Measurements from ENCODE around the gene BLOC1S2.

Gene BLOC1S2

GRCh38 chr10:100286051-100287033 is at the start of gene BLOC1S2:
Gene BLOC1S2 (minus strand): TSS chr10:100286680. CDS start chr10:100286659, 21 bp downstream.
- peaks cover 5% of the 10 kb centered on the region in 2 donors for H3K36me3 ChIP-seq (ENCODE audit: control insufficient read depth in 1 of 2, insufficient read depth in 2 of 2, low read length in 2 of 2)
- H3K27me3 ChIP-seq (ENCODE audit: control insufficient read depth in 1 of 2, insufficient read depth in 2 of 2, low read length in 2 of 2): no peaks in the 10 kb centered on the region
- peak within 1 kb of the TSS; percentile 98 to 99 for H3K4me3 ChIP-seq (ENCODE audit: low read depth in 1 of 2, low read length in 2 of 2)
- H3K27ac ChIP-seq (ENCODE audit: low read depth, low read length): peak within 1 kb of the TSS; percentile 81
- H3K9ac ChIP-seq (ENCODE audit: low read depth in 1 of 2, low read length in 2 of 2): peak within 1 kb of the TSS; percentile 84 to 87
- H3K9me3 ChIP-seq (ENCODE audit: control insufficient read depth in 1 of 2, low read length in 2 of 2): no peaks in the 10 kb centered on the region
- H3K4me1 ChIP-seq (ENCODE audit: control insufficient read depth in 1 of 2, insufficient read depth in 2 of 2, low read length in 2 of 2): peaks cover 15 to 20% of the 10 kb centered on the region in 2 donors

- no peaks in the 10 kb centered on the region for H3K36me3 ChIP-seq (ENCODE audit: control insufficient read depth in 1 of 2, insufficient read depth in 2 of 2, low read length in 2 of 2)
These were observed 48.3 kb upstream of the BLOC1S2 start for GRCh38 chr10:100334762-100335161.

GRCh38 chr10:100333661-100334440 is 47.4 kb upstream of the BLOC1S2 start:
- H3K27me3 ChIP-seq (ENCODE audit: control insufficient read depth in 1 of 2, insufficient read depth in 2 of 2, low read length in 2 of 2): peaks cover 0 to 5% of the 10 kb centered on the region in 2 donors

More at GRCh38 chr10:100334762-100335161, 48.3 kb upstream of the BLOC1S2 start:
- peaks cover 0 to 11% of the 10 kb centered on the region in 2 donors for H3K4me1 ChIP-seq (ENCODE audit: control insufficient read depth in 1 of 2, insufficient read depth in 2 of 2, low read length in 2 of 2)
- H3K27ac ChIP-seq (ENCODE audit: low read depth, low read length): no peak overlapping the region
- H3K9me3 ChIP-seq (ENCODE audit: control insufficient read depth in 1 of 2, low read length in 2 of 2): no peaks in the 10 kb centered on the region
- no peak overlapping the region for H3K4me3 ChIP-seq (ENCODE audit: low read depth in 1 of 2, low read length in 2 of 2)
- no peak overlapping the region for H3K9ac ChIP-seq (ENCODE audit: low read depth in 1 of 2, low read length in 2 of 2)
- no peaks in the 10 kb centered on the region for H3K27me3 ChIP-seq (ENCODE audit: control insufficient read depth in 1 of 2, insufficient read depth in 2 of 2, low read length in 2 of 2)

GRCh38 chr10:100333106-100333505 is 46.6 kb upstream of the BLOC1S2 start:
- Histone ChIP-seq H3K9ac (ENCODE audit: low read depth in 1 of 2, low read length in 2 of 2) (no peak overlapping the region), H3K9me3 (ENCODE audit: control insufficient read depth in 1 of 2, low read length in 2 of 2) (no peaks in the 10 kb centered on the region), H3K36me3 (ENCODE audit: control insufficient read depth in 1 of 2, insufficient read depth in 2 of 2, low read length in 2 of 2) (no peaks in the 10 kb centered on the region), H3K4me3 (ENCODE audit: low read depth in 1 of 2, low read length in 2 of 2) (no peak overlapping the region), H3K27me3 (ENCODE audit: control insufficient read depth in 1 of 2, insufficient read depth in 2 of 2, low read length in 2 of 2) (peaks cover 0 to 5% of the 10 kb centered on the region in 2 donors), H3K27ac (ENCODE audit: low read depth, low read length) (no peak overlapping the region), H3K4me1 (ENCODE audit: control insufficient read depth in 1 of 2, insufficient read depth in 2 of 2, low read length in 2 of 2) (no peaks in the 10 kb centered on the region)

More at GRCh38 chr10:100333661-100334440, 47.4 kb upstream of the BLOC1S2 start:
- Histone ChIP-seq H3K27ac (ENCODE audit: low read depth, low read length) (no peak overlapping the region), H3K9me3 (ENCODE audit: control insufficient read depth in 1 of 2, low read length in 2 of 2) (no peaks in the 10 kb centered on the region), H3K4me3 (ENCODE audit: low read depth in 1 of 2, low read length in 2 of 2) (no peak overlapping the region), H3K9ac (ENCODE audit: low read depth in 1 of 2, low read length in 2 of 2) (no peak overlapping the region), H3K4me1 (ENCODE audit: control insufficient read depth in 1 of 2, insufficient read depth in 2 of 2, low read length in 2 of 2) (peaks cover 0 to 4% of the 10 kb centered on the region in 2 donors), H3K36me3 (ENCODE audit: control insufficient read depth in 1 of 2, insufficient read depth in 2 of 2, low read length in 2 of 2) (no peaks in the 10 kb centered on the region)

- H3K36me3 ChIP-seq (ENCODE audit: control insufficient read depth in 1 of 2, insufficient read depth in 2 of 2, low read length in 2 of 2): no peaks in the 10 kb centered on the region
- H3K4me3 ChIP-seq (ENCODE audit: low read depth in 1 of 2, low read length in 2 of 2): no peak within 1 kb of the TSS
- H3K27me3 ChIP-seq (ENCODE audit: control insufficient read depth in 1 of 2, insufficient read depth in 2 of 2, low read length in 2 of 2): peaks cover 0 to 5% of the 10 kb centered on the region in 2 donors
- H3K9me3 ChIP-seq (ENCODE audit: control insufficient read depth in 1 of 2, low read length in 2 of 2): no peaks in the 10 kb centered on the region
- no peak within 1 kb of the TSS for H3K27ac ChIP-seq (ENCODE audit: low read depth, low read length)
- H3K9ac ChIP-seq (ENCODE audit: low read depth in 1 of 2, low read length in 2 of 2): no peak within 1 kb of the TSS
- H3K4me1 ChIP-seq (ENCODE audit: control insufficient read depth in 1 of 2, insufficient read depth in 2 of 2, low read length in 2 of 2): peaks cover 10 to 13% of the 10 kb centered on the region in 2 donors
These were observed 43.6 kb upstream of the BLOC1S2 start, which contains the start of gene PKD2L1 for GRCh38 chr10:100330079-100330478. Gene PKD2L1 (minus strand): TSS chr10:100330228. CDS start chr10:100330103, 125 bp downstream.

GRCh38 chr10:100328198-100328597 is 41.7 kb upstream of the BLOC1S2 start:
- no peak overlapping the region for H3K9ac ChIP-seq (ENCODE audit: low read depth in 1 of 2, low read length in 2 of 2)
- H3K4me1 ChIP-seq (ENCODE audit: control insufficient read depth in 1 of 2, insufficient read depth in 2 of 2, low read length in 2 of 2): peaks cover 10 to 13% of the 10 kb centered on the region in 2 donors
- no peaks in the 10 kb centered on the region for H3K9me3 ChIP-seq (ENCODE audit: control insufficient read depth in 1 of 2, low read length in 2 of 2)
- H3K27me3 ChIP-seq (ENCODE audit: control insufficient read depth in 1 of 2, insufficient read depth in 2 of 2, low read length in 2 of 2): peaks cover 0 to 5% of the 10 kb centered on the region in 2 donors
- no peak overlapping the region for H3K4me3 ChIP-seq (ENCODE audit: low read depth in 1 of 2, low read length in 2 of 2)
- no peaks in the 10 kb centered on the region for H3K36me3 ChIP-seq (ENCODE audit: control insufficient read depth in 1 of 2, insufficient read depth in 2 of 2, low read length in 2 of 2)
- H3K27ac ChIP-seq (ENCODE audit: low read depth, low read length): no peak overlapping the region

- H3K9ac ChIP-seq (ENCODE audit: low read depth in 1 of 2, low read length in 2 of 2): no peak overlapping the region
- H3K4me3 ChIP-seq (ENCODE audit: low read depth in 1 of 2, low read length in 2 of 2): no peak overlapping the region
- H3K27me3 ChIP-seq (ENCODE audit: control insufficient read depth in 1 of 2, insufficient read depth in 2 of 2, low read length in 2 of 2): peaks cover 0 to 5% of the 10 kb centered on the region in 2 donors
- H3K9me3 ChIP-seq (ENCODE audit: control insufficient read depth in 1 of 2, low read length in 2 of 2): no peaks in the 10 kb centered on the region
- H3K4me1 ChIP-seq (ENCODE audit: control insufficient read depth in 1 of 2, insufficient read depth in 2 of 2, low read length in 2 of 2): peaks cover 10 to 13% of the 10 kb centered on the region in 2 donors
- H3K27ac ChIP-seq (ENCODE audit: low read depth, low read length): no peak overlapping the region
- H3K36me3 ChIP-seq (ENCODE audit: control insufficient read depth in 1 of 2, insufficient read depth in 2 of 2, low read length in 2 of 2): no peaks in the 10 kb centered on the region
These were observed 41.2 kb upstream of the BLOC1S2 start for GRCh38 chr10:100327718-100328009.

- no peak overlapping the region for H3K9ac ChIP-seq (ENCODE audit: low read depth in 1 of 2, low read length in 2 of 2)
- H3K4me1 ChIP-seq (ENCODE audit: control insufficient read depth in 1 of 2, insufficient read depth in 2 of 2, low read length in 2 of 2): peaks cover 10 to 13% of the 10 kb centered on the region in 2 donors
- no peaks in the 10 kb centered on the region for H3K9me3 ChIP-seq (ENCODE audit: control insufficient read depth in 1 of 2, low read length in 2 of 2)
- H3K27ac ChIP-seq (ENCODE audit: low read depth, low read length): no peak overlapping the region
- no peaks in the 10 kb centered on the region for H3K36me3 ChIP-seq (ENCODE audit: control insufficient read depth in 1 of 2, insufficient read depth in 2 of 2, low read length in 2 of 2)
- H3K27me3 ChIP-seq (ENCODE audit: control insufficient read depth in 1 of 2, insufficient read depth in 2 of 2, low read length in 2 of 2): peaks cover 0 to 5% of the 10 kb centered on the region in 2 donors
- H3K4me3 ChIP-seq (ENCODE audit: low read depth in 1 of 2, low read length in 2 of 2): no peak overlapping the region
These were observed 40.7 kb upstream of the BLOC1S2 start for GRCh38 chr10:100327007-100327717.

- H3K4me3 ChIP-seq (ENCODE audit: low read depth in 1 of 2, low read length in 2 of 2): no peak overlapping the region
These were observed 38.7 kb upstream of the BLOC1S2 start for GRCh38 chr10:100325158-100325557.

More at GRCh38 chr10:100325158-100325557, 38.7 kb upstream of the BLOC1S2 start:
- Histone ChIP-seq H3K27ac (ENCODE audit: low read depth, low read length) (no peak overlapping the region), H3K9ac (ENCODE audit: low read depth in 1 of 2, low read length in 2 of 2) (no peak overlapping the region), H3K27me3 (ENCODE audit: control insufficient read depth in 1 of 2, insufficient read depth in 2 of 2, low read length in 2 of 2) (peaks cover 0 to 5% of the 10 kb centered on the region in 2 donors), H3K4me1 (ENCODE audit: control insufficient read depth in 1 of 2, insufficient read depth in 2 of 2, low read length in 2 of 2) (peaks cover 10 to 13% of the 10 kb centered on the region in 2 donors), H3K36me3 (ENCODE audit: control insufficient read depth in 1 of 2, insufficient read depth in 2 of 2, low read length in 2 of 2) (no peaks in the 10 kb centered on the region), H3K9me3 (ENCODE audit: control insufficient read depth in 1 of 2, low read length in 2 of 2) (no peaks in the 10 kb centered on the region)

Data from duodenal mucosa (tissue), 2 donors.